Measurements from ENCODE around the gene ARSI. TPM values are rescaled to one million over a fixed set of nuclear protein-coding genes. Genes with fewer than 3 reads are reported as not detected.

ARSI gene
- total RNA-seq, 2 donors from 2014 or later: 2.4 to 2.7 TPM

DNA sequence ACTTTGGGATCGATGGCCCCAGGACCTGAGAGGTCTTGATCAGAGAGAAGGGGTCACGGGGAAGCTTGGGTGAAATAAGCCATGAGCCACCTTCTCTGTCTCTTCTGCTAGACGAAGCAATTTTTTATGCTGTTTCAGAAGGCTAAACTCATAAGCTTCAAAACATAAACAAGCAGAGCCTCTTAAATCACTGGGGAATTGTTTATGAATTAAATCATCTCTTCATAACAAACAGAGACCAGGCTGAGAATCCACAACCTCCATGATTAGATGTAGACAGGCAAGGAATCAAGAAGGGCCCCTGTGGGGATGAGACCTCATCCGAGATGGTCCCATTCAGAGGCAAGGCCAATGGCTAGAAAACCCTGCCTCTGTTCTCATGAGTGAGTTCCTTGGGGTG, 33.1 kb upstream of the ARSI start:
- no peak overlapping the region for H3K27ac Mint-ChIP-seq
- no peak overlapping the region for H3K9ac ChIP-seq (ENCODE audit: extremely low read depth, low read length, poor library complexity, severe bottlenecking)
- H3K4me3 Mint-ChIP-seq: no peak overlapping the region
- H3K27me3 ChIP-seq (ENCODE audit: control insufficient read depth, insufficient read depth, low read length, poor library complexity, severe bottlenecking): no peaks in the 10 kb centered on the region
- no peaks in the 10 kb centered on the region for H3K36me3 ChIP-seq (ENCODE audit: control insufficient read depth, insufficient read depth, low read length)
- DNase-seq: no peak
- H3K36me3 Mint-ChIP-seq (ENCODE audit: low read depth): no peaks in the 10 kb centered on the region
- H3K9me3 ChIP-seq (ENCODE audit: control insufficient read depth, low read length): no peaks in the 10 kb centered on the region
- peaks cover 9% of the 10 kb centered on the region for H3K4me1 Mint-ChIP-seq
- TF ChIP-seq, protein P1, sequence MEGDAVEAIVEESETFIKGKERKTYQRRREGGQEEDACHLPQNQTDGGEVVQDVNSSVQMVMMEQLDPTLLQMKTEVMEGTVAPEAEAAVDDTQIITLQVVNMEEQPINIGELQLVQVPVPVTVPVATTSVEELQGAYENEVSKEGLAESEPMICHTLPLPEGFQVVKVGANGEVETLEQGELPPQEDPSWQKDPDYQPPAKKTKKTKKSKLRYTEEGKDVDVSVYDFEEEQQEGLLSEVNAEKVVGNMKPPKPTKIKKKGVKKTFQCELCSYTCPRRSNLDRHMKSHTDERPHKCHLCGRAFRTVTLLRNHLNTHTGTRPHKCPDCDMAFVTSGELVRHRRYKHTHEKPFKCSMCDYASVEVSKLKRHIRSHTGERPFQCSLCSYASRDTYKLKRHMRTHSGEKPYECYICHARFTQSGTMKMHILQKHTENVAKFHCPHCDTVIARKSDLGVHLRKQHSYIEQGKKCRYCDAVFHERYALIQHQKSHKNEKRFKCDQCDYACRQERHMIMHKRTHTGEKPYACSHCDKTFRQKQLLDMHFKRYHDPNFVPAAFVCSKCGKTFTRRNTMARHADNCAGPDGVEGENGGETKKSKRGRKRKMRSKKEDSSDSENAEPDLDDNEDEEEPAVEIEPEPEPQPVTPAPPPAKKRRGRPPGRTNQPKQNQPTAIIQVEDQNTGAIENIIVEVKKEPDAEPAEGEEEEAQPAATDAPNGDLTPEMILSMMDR (conservative IDR thresholded peaks at IDR 0.05): no peak
- WGBS, 2 experiments (ENCODE audit: insufficient coverage in 1 of 2, insufficient read length in 1 of 2): 90 to 91% methylated on average over 3 to 4 of the region's 4 CpGs
- H3K4me3 ChIP-seq (ENCODE audit: low read length): no peak overlapping the region
- no peaks in the 10 kb centered on the region for H3K9me3 Mint-ChIP-seq
- H3K27me3 Mint-ChIP-seq (ENCODE audit: insufficient read depth): no peaks in the 10 kb centered on the region
- H3K27ac ChIP-seq (ENCODE audit: low read depth, low read length): no peak overlapping the region
- peaks cover 11% of the 10 kb centered on the region for H3K4me1 ChIP-seq (ENCODE audit: control insufficient read depth, insufficient read depth, low read length)

DNA sequence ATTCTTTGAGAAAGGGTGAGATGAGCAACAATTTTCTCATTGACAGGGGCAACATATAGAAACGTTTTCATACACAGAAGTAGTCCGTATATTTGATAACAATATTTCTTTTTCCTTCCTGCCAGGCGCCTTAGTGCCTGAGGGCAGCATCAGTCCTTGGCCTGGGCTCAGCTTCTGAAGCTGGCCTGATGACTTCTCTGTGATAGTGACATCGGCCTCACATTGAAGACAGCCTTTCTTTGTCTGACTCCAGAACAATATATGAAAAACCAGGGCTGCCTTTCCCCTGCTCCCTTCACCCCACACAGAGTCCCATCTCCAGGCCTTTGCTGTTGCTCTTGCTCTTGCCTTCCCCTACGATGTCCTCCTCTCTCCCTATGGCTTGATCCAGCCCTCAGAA, 30.7 kb upstream of the ARSI start:
- no peaks in the 10 kb centered on the region for H3K36me3 Mint-ChIP-seq (ENCODE audit: low read depth)
- Histone ChIP-seq H3K9me3 (ENCODE audit: control insufficient read depth, low read length) (no peaks in the 10 kb centered on the region), H3K4me3 (ENCODE audit: low read length) (no peak overlapping the region), H3K9ac (ENCODE audit: extremely low read depth, low read length, poor library complexity, severe bottlenecking) (no peak overlapping the region), H3K36me3 (ENCODE audit: control insufficient read depth, insufficient read depth, low read length) (no peaks in the 10 kb centered on the region), H3K4me1 (ENCODE audit: control insufficient read depth, insufficient read depth, low read length) (peaks cover 11% of the 10 kb centered on the region), H3K27me3 (ENCODE audit: control insufficient read depth, insufficient read depth, low read length, poor library complexity, severe bottlenecking) (no peaks in the 10 kb centered on the region), H3K27ac (ENCODE audit: low read depth, low read length) (no peak overlapping the region)
- peaks cover 9% of the 10 kb centered on the region for H3K27me3 Mint-ChIP-seq (ENCODE audit: insufficient read depth)
- peaks cover 4% of the 10 kb centered on the region for H3K4me1 Mint-ChIP-seq
- H3K27ac Mint-ChIP-seq: no peak overlapping the region
- DNase-seq: no peak
- WGBS, 2 experiments (ENCODE audit: insufficient coverage in 1 of 2, insufficient read length in 1 of 2): 90 to 100% methylated on average over 3 to 5 of the region's 5 CpGs
- no peaks in the 10 kb centered on the region for H3K9me3 Mint-ChIP-seq
- TF ChIP-seq, protein P1 (conservative IDR thresholded peaks at IDR 0.05): no peak
- no peak overlapping the region for H3K4me3 Mint-ChIP-seq

DNA sequence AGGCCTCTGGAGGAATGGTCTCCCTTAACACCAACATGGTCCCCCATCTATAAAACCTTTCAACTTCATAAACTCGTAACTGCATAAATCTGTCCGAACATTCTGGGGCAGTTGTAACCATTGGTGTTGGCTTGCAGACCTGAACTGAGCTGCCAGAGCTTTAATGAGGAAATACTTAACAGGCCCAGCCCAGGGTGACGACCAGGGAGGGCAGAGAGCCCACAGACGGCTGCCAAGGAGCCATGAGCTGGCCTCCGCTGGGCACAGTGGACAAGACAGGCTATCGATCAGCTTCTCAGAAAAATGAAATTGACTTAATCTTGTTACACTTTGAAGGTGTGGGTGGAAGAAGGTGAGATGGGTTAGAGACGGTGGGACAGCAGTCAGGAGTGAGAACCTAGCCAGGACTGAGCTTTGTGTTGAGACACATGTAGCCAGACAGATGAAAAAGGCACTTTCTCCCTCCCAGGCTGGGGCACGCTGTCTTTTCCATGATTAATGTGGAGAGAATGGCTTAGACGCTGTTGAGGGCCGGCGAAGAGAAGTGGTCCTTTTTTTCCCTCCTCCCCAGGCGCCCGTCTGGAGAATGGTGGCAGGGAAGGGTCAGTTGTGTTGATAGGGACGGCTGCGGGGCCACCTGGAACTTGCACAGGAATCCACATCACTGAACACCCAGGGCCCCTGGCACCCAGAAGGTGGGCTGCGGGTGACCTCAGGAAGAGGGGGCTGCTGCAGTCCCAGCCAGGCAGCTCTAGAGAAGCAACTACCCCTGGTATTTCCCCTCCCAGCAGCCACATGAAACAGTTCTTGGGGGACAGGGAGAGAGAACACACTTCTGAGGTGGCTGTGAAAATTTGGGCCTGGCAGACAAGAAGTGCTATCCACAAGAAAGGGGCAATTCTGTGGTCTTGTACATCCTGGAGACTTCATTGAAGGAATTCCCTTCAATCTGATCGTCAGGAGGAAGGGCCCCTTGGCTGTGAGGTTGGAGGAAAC, 27.5 kb upstream of the ARSI start:
- Histone ChIP-seq H3K27ac (ENCODE audit: low read depth, low read length) (no peak overlapping the region), H3K27me3 (ENCODE audit: control insufficient read depth, insufficient read depth, low read length, poor library complexity, severe bottlenecking) (no peaks in the 10 kb centered on the region), H3K9me3 (ENCODE audit: control insufficient read depth, low read length) (no peaks in the 10 kb centered on the region), H3K36me3 (ENCODE audit: control insufficient read depth, insufficient read depth, low read length) (no peaks in the 10 kb centered on the region), H3K4me3 (ENCODE audit: low read length) (no peak overlapping the region), H3K4me1 (ENCODE audit: control insufficient read depth, insufficient read depth, low read length) (peaks cover 3% of the 10 kb centered on the region), H3K9ac (ENCODE audit: extremely low read depth, low read length, poor library complexity, severe bottlenecking) (no peak overlapping the region)
- WGBS, 2 experiments (ENCODE audit: insufficient coverage in 1 of 2, insufficient read length in 1 of 2): 87 to 95% methylated on average over 8 to 17 of the region's 17 CpGs
- Mint-ChIP-seq H3K27me3 (ENCODE audit: insufficient read depth) (peaks cover 9% of the 10 kb centered on the region), H3K27ac (no peak overlapping the region), H3K9me3 (no peaks in the 10 kb centered on the region), H3K36me3 (ENCODE audit: low read depth) (no peaks in the 10 kb centered on the region), H3K4me1 (peaks cover 4% of the 10 kb centered on the region), H3K4me3 (no peak overlapping the region)
- DNase-seq: no peak
- TF ChIP-seq, protein P1 (conservative IDR thresholded peaks at IDR 0.05): no peak

Data from endodermal cell (in vitro differentiated cells).